Measurements from ENCODE around the gene PELO.
"Not testable (repeated sequence)": the region's sequence is repeated elsewhere in the genome, so short reads cannot be mapped to it uniquely, and the experiment has no call there.

PELO gene, protein sequence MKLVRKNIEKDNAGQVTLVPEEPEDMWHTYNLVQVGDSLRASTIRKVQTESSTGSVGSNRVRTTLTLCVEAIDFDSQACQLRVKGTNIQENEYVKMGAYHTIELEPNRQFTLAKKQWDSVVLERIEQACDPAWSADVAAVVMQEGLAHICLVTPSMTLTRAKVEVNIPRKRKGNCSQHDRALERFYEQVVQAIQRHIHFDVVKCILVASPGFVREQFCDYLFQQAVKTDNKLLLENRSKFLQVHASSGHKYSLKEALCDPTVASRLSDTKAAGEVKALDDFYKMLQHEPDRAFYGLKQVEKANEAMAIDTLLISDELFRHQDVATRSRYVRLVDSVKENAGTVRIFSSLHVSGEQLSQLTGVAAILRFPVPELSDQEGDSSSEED

DNA sequence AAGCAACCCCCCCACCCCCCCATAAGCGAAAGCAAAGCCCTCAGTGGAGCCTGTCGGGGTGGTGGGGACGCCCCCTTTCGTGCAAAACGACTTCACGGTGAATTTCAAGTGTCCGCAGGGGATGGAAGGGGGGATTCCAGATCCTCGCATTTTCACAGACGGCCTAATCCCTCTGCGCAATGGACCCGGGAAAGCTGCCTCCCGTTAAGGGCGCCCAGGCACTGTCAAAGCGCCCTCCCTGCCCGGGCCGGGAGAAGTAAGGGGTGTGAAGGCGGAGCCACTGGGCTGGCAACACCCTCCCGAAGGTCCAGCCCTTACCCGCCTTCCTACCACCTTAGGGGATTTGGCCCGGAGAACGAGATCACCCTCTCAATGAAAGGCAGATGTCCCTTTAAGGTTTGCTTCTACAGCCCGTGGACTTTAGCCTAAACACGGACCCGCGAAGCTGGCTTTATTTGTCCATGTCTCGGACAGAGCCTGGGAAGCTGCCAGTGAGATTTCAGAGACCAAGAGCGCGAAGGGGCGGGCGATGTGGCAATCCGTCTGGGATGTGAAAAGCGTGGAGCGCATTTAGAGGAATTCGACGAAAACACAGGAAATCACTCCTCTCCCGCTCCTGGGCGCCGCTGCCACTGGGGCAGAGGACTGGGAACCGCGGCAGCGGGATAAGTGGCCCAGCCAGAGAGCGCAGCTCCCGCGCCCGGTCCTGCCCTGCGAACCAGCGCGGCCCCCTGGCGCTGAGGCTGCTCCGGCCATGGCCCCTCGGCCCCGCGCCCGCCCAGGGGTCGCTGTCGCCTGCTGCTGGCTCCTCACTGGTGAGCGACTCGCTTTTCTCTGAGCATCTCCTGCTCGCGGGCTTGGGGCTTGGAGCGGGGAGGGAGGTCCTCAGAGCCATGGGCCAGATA, at the start of gene PELO, which contains the start of gene ITGA1:
Gene PELO, plus strand, starts transcription at position 317 of the 905 bp plus-strand sequence. CDS start 12,479 bp downstream, outside the sequence.
Gene ITGA1, plus strand, starts transcription at position 317 of the 905 bp plus-strand sequence. Its CDS starts 438 bp downstream, at position 755.
- no peak for DNase-seq

DNA sequence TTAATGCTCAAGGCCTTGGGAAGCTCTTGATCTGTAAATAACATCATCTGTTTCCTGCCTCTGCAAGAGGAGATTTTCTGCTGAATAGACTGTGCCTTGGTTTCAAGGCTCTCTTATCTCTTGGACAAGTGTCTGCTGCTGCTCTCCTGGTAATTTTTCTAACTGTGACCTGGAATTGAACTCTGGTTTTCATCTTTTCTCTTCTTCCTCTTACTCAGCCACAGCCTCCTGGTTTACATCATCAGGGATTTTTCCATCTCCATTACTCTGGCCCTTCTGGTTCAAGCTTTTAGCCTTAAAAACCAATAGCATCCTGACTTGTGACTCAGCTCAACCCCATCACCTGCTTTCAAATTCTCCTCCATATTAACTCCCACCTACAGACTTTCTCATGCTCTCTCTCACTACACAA, 49.6 kb upstream of the PELO start:
- DNase-seq, result no peak

- DNase-seq, result no peak
Measured at GRCh38 chr5:52740007-52740406, 47.7 kb upstream of the PELO start.

DNA sequence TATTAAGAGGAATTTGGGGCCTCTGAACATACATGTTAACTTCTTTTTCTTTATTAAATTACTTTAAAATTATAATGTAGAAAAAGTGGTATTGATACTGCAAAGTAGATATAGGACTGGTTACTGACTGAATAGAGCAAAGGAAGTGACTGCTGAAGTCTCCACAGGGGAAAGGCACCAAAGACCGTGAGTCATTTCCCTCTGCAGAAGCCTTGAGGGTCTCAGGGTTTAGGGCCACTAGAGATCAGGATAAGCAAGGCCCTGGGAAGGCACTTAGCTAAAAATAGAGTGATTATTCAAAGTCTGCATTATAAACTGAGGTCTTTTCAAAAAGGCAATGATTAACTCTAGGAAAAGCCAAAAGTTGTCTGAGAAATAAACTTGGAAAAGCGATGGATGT, 44.7 kb upstream of the PELO start:
- DNase-seq, result no peak

DNA sequence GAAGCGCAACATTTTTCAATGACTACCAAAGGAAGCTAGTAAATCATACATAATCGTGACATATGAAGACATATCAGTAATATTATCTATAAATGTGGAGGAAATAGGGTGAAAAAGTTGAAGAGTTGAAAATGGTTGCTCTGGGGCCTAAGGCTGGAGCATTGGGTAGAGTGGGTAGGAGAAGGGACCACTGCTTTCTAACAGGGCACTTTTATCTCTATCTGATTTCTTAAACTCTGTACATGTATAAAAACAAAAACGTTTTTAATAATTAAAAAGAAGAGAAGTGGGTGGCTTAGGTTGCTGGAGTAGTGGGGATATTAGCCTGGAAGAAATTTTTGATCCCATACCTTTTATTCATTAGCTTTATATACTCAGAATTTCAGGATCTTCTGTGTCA, 44.2 kb upstream of the PELO start:
- DNase-seq, result no peak

GRCh38 chr5:52743970-52744369, 43.7 kb upstream of the PELO start:
- DNase-seq, result no peak

- DNase-seq, result not testable (repeated sequence)
Measured at GRCh38 chr5:52744867-52745458, 42.8 kb upstream of the PELO start.

DNA sequence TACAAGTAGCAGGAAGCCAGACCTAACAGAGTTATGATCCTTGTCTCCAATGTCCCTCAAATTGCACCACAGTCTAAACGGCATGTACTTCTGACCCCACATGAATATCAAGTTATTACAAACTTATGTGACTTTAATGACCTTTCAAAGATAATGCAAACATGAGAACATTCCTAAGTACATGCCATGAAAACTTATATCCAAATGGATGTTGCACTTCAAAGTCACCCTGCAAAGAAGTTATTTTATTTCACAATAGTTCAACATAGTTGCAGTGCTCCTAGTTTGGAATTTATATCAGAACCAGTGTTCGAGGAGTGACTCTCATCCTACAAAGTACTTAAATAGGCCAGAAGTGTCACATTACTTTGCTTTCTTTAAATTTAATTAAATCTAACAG, 41.2 kb upstream of the PELO start:
- no peak for DNase-seq

DNA sequence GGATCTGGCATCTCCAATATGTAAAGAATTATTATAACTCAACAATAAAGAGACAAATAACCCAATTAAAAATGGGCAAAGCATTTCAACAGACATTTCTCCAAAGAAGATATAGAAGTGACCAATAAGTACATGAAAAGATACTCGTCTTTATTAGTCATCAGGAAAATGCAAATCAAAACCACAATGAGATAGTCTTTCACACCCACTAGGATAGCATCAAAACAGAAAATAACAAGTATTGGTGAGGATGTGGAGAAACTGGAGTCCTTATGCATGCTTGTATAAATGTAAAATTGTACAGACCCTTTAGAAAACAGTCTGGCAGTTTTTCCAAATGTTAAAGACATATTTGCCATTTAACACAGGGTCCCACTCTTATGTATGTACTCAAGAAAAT, 39.1 kb upstream of the PELO start:
- no peak for DNase-seq

DNA sequence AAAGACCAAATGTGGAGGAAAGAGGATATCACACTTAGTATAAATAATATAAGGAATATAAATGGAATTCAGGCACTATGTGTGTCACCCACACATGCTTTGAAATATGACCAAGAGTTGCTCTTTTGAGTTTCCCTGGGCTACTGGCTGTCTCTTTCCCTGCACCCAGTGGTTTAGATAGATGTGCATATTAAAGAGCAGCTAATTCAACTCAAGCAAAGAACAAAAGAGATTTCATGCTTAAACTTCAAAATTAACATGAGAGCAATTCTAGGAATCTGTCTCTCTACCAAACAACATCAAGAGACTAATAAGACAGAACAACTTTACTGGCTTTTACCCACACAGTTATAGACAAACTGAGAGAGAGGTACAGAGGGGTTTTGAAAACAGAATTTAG, 38.0 kb upstream of the PELO start:
- DNase-seq, result no peak

DNA sequence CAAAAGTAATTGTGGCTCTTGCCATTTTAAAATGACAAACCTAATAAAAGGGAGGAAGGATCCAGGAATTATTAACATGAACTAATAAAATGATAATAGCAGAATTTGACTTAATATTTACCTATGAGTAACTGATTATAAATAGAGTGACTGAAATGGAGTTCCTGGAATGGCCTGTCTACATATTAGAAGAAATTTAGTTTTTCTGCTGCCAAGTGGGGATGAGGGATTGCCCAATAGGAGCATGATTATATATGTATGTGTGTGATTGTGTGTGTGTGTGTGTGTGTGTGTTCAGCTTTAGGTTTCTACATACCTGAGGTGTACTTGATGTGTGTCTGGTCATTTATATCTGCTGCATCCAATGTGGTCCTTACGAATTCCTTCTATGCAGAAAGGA, 36.6 kb upstream of the PELO start:
- DNase-seq, result no peak

DNA sequence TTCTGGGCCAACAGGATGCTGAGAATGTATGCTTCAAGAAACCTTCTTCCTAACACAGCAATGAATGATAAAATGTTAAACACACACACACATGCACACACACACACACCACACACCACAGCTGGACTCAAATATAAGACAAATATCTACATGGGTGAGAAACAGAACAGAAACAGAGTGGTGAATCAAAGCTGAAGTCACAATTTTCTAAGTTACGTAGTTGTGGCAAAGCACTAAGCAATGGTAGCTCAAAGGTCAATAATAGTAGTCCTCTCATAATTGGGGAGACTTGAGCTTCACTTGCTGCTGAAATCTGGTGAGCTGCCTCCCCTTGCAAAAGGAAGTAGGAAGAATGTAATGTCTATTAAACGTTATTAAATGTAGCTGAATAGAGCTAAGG, 33.7 kb upstream of the PELO start:
- DNase-seq, result no peak

- no peak for DNase-seq
Measured at GRCh38 chr5:52757527-52757926, 30.2 kb upstream of the PELO start.

- no peak for DNase-seq
Measured at GRCh38 chr5:52758014-52758413, 29.7 kb upstream of the PELO start.

DNA sequence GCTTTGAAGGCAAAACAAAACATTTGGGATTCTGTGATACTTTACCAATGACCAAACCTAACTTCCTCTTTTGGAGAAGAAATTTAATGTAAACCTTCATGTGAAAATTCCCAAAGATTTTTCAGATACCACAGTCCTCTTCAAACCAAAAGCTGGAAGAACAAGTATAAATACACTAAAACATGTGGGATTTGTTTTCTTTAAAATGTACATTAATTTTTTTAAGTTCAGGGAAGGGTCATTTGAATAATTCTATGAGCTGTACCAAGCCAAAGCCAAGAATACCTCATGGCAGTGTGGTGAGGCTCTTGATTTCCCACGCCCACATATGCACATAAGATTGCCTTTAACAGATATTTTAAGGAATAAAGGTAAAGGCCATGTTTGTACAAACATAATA, 28.4 kb upstream of the PELO start:
- no peak for DNase-seq

DNA sequence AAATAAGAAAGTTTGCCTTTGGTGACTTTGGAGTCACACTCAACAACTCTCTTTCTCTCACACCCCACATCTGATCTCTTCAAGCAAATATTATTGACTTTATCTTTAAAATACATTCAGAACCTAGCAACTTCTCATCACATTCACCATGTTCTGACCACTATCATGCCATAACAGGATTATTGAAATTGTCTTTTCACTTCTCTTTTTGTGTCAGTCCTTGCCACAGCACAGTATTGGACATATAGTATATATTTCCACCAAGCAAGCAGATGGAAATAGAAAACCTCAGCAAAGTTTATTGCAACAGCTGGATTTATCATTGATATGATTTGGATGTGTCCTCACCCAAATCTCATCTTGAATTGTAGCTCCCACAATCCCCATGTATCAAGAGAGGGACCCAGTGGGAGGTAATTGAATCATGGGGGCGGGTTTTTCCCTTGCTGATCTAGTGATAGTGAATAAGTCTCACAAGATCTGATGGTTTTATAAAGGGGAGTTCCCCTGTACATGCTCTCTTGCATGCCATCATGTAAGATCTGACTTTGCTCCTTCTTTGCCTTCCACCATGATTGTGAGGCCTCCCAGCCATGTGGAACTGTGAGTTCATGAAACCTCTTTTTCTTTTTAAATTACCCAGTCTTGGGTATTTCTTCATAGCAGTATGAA, 26.9 kb upstream of the PELO start:
- DNase-seq, result no peak

GRCh38 chr5:52767217-52767743, 20.4 kb upstream of the PELO start:
- no peak for DNase-seq

GRCh38 chr5:52767766-52768480, 19.8 kb upstream of the PELO start:
- DNase-seq, result no peak

- no peak for DNase-seq
Measured at GRCh38 chr5:52769061-52769460, 18.7 kb upstream of the PELO start.

DNA sequence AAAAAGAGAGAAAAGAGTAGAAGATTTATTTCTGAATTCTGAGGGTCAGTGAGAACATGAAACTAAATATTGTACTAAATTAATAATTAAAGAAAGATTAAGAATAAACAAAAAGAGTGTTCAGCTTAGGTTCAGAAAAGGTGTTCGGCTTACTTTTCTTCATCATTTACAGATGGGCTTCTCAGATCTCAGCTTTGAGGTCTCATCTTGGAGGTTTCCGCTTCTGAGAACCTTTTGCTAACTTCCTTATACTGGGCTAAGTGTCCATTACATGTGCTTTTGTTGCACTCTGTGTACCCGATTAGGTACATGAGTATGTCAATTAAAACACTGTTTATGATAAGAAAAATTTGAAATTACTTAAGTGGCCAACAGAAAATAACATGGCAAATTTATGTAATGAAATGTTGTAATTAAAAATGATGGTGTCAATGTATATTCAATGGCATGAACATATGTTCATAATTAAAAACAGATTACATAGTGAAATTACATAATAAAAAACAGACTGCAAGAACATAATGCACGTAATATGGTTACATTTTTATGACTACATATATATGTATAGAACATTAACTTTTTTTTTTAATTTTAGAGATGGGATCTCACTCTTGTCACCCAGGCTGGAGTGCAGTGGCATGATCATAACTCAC, 17.3 kb upstream of the PELO start:
- no peak for DNase-seq

DNA sequence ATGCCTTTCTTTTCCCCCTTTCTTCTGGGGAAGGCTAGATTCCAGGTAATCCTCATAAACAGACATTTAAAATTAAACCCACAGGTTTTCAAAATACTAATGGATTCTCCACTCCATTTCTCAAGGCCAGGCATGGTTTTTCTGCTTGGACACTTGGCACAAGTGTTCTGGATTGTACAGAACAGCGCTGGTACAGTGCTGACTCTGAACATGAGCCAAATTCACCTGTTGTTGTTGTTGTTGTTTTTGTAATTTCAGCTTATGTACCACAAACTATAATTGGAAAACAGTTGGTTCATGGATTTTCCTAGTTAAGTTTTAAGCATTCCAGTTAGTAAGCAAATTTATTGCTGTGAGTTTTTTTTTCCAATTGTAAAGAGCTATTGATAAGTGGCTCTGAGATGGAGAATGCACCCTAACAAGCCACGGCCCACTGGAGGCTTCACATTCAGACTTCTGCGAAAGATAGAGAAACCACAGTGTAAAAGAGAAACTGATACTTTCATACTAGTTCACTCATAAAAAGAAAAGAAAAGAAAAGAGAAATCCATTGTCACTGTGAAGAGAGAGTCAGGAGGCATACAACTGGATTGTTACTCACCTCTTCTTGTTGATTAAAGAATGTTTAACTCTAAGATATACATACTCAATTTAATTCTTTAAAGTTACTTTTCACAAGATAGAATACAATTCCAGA, 16.2 kb upstream of the PELO start:
- no peak for DNase-seq
